Smooth muscle cell (in vitro differentiated cells): Measurements from ENCODE around the gene NRCAM. TPM values are rescaled to one million over a fixed set of nuclear protein-coding genes. Genes with fewer than 3 reads are reported as not detected.

Experiments
- DNase-seq: peaks from one replicate; lab custom pipeline; 2025; ENCODE audit not compliant: unreplicated experiment; lab: John Stamatoyannopoulos, UW
- H2AFZ ChIP-seq: fragments of 200-600 bp; sonication (generic); 2 replicates; pipeline ENCODE4 v1.6.0; 2016; ENCODE audit warnings: antibody characterized with exemption, low read depth, mild to moderate bottlenecking
- H3F3A ChIP-seq: fragments of 200-600 bp; sonication (generic); 2 replicates; pipeline ENCODE4 v1.6.0; 2017; ENCODE audit warnings: antibody characterized with exemption, low read depth
- H3K27ac ChIP-seq: fragments of 200-600 bp; sonication (generic); 2 replicates; pipeline ENCODE4 v1.5.1; 2016; ENCODE audit warnings: low read depth, mild to moderate bottlenecking
- H3K27me3 ChIP-seq: fragments of 200-600 bp; sonication (generic); 2 replicates; pipeline ENCODE4 v1.6.1; 2016; ENCODE audit warnings: low read depth, mild to moderate bottlenecking
- H3K36me3 ChIP-seq: fragments of 200-600 bp; sonication (generic); 2 replicates; pipeline ENCODE4 v1.5.1; 2016; ENCODE audit warnings: low read depth
- H3K4me1 ChIP-seq: fragments of 200-600 bp; sonication (generic); 2 replicates; pipeline ENCODE4 v1.5.1; 2016; ENCODE audit warnings: low read depth
- H3K4me2 ChIP-seq: fragments of 200-600 bp; sonication (generic); 2 replicates; pipeline ENCODE4 v1.6.0; 2016; ENCODE audit warnings: mild to moderate bottlenecking
- H3K4me3 ChIP-seq: fragments of 200-600 bp; sonication (generic); 2 replicates; pipeline ENCODE4 v1.5.1; 2016; ENCODE audit warnings: mild to moderate bottlenecking
- H3K79me2 ChIP-seq: fragments of 200-600 bp; sonication (generic); 2 replicates; pipeline ENCODE4 v1.6.0; 2016; ENCODE audit warnings: low read depth, mild to moderate bottlenecking
- H3K9ac ChIP-seq: fragments of 200-600 bp; sonication (generic); 2 replicates; pipeline ENCODE4 v1.6.0; 2016; ENCODE audit warnings: low read depth
- H3K9me3 ChIP-seq: fragments of 200-600 bp; sonication (generic); replicated peaks from 2 replicates; pipeline ENCODE4 v1.5.1; 2016; ENCODE audit warnings: low read depth
- H4K20me1 ChIP-seq: fragments of 200-600 bp; sonication (generic); 2 replicates; pipeline ENCODE4 v1.6.0; 2016; ENCODE audit warnings: low read depth
- CTCF ChIP-seq: fragments of 200-600 bp; sonication (generic); IDR thresholded peaks from 2 replicates; pipeline ENCODE4 v1.5.1; 2017; ENCODE audit warnings: borderline replicate concordance, mild to moderate bottlenecking, antibody characterized with exemption; ENCODE audit not compliant: insufficient read depth, poor library complexity, severe bottlenecking
- WGBS: methylation state at CpG from one replicate; pipeline ENCODE4 v1.1.7; 2016; ENCODE audit warnings: low lambda C conversion rate; 5-methylcytosine and 5-hydroxymethylcytosine counted together
- polyA plus RNA-seq: library from polyadenylated mRNA; unstranded; fragments of >200 nt; fragmentation: Nextera tagmentation; extraction: Ambion mirVana; gene quantifications from 2 replicates; pipeline ENCODE4 v1.2.1, GENCODE V29; 2016
- total RNA-seq: library from RNA; depleted of rRNA; stranded (reverse); fragments of >200 nt; gene quantifications from 2 replicates; pipeline ENCODE4 v1.2.3, GENCODE V29; 2014

The NRCAM gene
- total and polyA plus RNA-seq, 2 experiments from 2014 or later: 0.49 TPM; not detected in 1

GRCh38 chr7:108165723-108166122 is 290.5 kb downstream of the NRCAM start:
- no peaks in the 10 kb centered on the region for H3F3A ChIP-seq
- H3K4me3 ChIP-seq: no peak overlapping the region
- DNase-seq: no peak
- no peak overlapping the region for H3K27ac ChIP-seq
- no peaks in the 10 kb centered on the region for H4K20me1 ChIP-seq
- H3K4me1 ChIP-seq: no peaks in the 10 kb centered on the region
- no peak for TF ChIP-seq CTCF
- no peaks in the 10 kb centered on the region for H3K79me2 ChIP-seq
- WGBS: 94% methylated on average over 2 of the region's 2 CpGs
- H3K36me3 ChIP-seq: no peaks in the 10 kb centered on the region
- H3K4me2 ChIP-seq: no peak overlapping the region
- peaks cover 5% of the 10 kb centered on the region for H3K27me3 ChIP-seq
- H3K9me3 ChIP-seq: no peaks in the 10 kb centered on the region
- no peak overlapping the region for H2AFZ ChIP-seq
- no peak overlapping the region for H3K9ac ChIP-seq

- 74% methylated on average over 6 of the region's 6 CpGs for WGBS
- Histone ChIP-seq H3K4me2 (no peak overlapping the region), H4K20me1 (no peaks in the 10 kb centered on the region), H3F3A (no peaks in the 10 kb centered on the region), H2AFZ (no peak overlapping the region), H3K27ac (no peak overlapping the region), H3K27me3 (peaks cover 5% of the 10 kb centered on the region), H3K4me1 (no peaks in the 10 kb centered on the region), H3K79me2 (no peaks in the 10 kb centered on the region), H3K9ac (no peak overlapping the region), H3K36me3 (no peaks in the 10 kb centered on the region), H3K9me3 (no peaks in the 10 kb centered on the region), H3K4me3 (no peak overlapping the region)
- DNase-seq: no peak
- TF ChIP-seq CTCF: no peak
Measured at GRCh38 chr7:108164946-108165345, 291.3 kb downstream of the NRCAM start.

GRCh38 chr7:108164342-108164741 is 291.9 kb downstream of the NRCAM start:
- Histone ChIP-seq H3K27me3 (peaks cover 5% of the 10 kb centered on the region), H3F3A (no peaks in the 10 kb centered on the region), H2AFZ (no peak overlapping the region), H3K79me2 (no peaks in the 10 kb centered on the region), H3K9ac (no peak overlapping the region), H3K4me1 (no peaks in the 10 kb centered on the region), H3K9me3 (no peaks in the 10 kb centered on the region), H3K4me3 (no peak overlapping the region), H3K36me3 (no peaks in the 10 kb centered on the region), H4K20me1 (no peaks in the 10 kb centered on the region), H3K27ac (no peak overlapping the region), H3K4me2 (no peak overlapping the region)
- WGBS: 72% methylated on average over 6 of the region's 6 CpGs
- TF ChIP-seq CTCF: no peak
- no peak for DNase-seq

- H3K9ac ChIP-seq: no peak overlapping the region
Measured at GRCh38 chr7:108158776-108159175, 297.5 kb downstream of the NRCAM start.

More at GRCh38 chr7:108158776-108159175, 297.5 kb downstream of the NRCAM start:
- no peaks in the 10 kb centered on the region for H3K4me1 ChIP-seq
- no peaks in the 10 kb centered on the region for H3F3A ChIP-seq
- no peak for DNase-seq
- no peaks in the 10 kb centered on the region for H3K79me2 ChIP-seq
- TF ChIP-seq CTCF: no peak
- no peaks in the 10 kb centered on the region for H4K20me1 ChIP-seq
- H3K4me2 ChIP-seq: no peak overlapping the region
- WGBS: 37% methylated on average over 1 of the region's 1 CpG
- no peaks in the 10 kb centered on the region for H3K9me3 ChIP-seq
- H3K4me3 ChIP-seq: no peak overlapping the region
- no peaks in the 10 kb centered on the region for H3K36me3 ChIP-seq
- H3K27ac ChIP-seq: no peak overlapping the region
- no peaks in the 10 kb centered on the region for H3K27me3 ChIP-seq
- H2AFZ ChIP-seq: no peak overlapping the region
